Measurements from ENCODE around the gene ANKHD1. TPM values are rescaled to one million over a fixed set of nuclear protein-coding genes. Genes with fewer than 3 reads are reported as not detected.

Gene ANKHD1
- 10 to 100 TPM; 68.1 to 81.9 TPM for total RNA-seq

GRCh38 chr5:140401362-140402257 is at the start of gene ANKHD1:
Gene ANKHD1 (plus strand): TSS chr5:140401833. CDS start chr5:140401968, 135 bp downstream.

DNA sequence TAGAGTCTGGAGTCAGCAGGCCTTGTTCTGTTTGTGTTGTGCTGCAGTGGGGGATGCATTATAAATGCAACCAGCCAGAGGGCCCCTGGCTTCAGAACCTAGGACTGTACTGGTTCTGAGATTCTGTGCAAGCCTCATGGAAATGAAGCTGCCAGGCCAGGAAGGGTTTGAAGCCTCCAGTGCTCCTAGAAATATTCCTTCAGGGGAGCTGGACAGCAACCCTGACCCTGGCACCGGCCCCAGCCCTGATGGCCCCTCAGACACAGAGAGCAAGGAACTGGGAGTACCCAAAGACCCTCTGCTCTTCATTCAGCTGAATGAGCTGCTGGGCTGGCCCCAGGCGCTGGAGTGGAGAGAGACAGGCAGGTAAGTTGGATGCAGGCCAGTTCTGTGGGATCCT is 41.5 kb upstream of the ANKHD1 start, which contains the start of gene SLC4A9:
Gene SLC4A9 (plus strand): TSS at position 94 of the 400 bp plus-strand sequence. CDS start 43 bp downstream, at position 137.

DNA sequence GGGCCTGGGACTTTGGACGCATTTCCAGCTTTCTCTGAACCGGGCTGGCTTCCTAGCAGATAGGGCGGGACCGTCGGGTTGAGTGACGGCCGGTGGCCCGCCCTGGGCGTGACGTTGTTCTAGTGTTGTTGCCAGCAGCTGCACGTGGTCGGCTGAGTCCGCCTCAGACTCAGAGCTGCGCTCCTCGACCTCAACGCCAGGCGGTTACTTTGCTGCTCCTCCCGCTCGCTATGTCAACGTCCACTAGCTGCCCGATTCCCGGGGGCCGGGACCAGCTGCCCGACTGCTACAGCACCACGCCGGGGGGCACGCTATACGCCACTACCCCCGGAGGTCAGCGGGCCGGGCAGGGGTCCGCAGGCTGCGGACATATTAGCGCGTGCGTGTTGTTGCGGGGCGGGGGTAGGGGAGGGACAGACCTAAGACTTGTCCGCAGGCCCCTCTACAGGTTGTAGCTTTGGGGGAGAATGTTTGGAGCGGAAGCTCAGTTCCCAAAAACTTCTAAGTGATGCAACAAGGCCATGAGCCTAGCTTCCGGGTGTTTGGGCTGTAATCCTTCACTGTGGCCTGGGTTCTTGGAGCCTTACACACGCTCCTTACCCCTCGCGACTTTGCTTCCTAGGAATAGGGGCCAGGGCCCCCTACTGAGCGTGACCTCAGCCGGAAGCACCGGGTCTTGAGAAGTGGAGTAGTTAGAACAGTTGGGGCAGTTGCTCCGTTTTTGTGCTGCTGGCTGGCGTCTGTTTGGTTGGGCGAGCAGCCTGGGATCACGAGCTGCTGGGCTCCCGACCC is 146.1 kb downstream of the ANKHD1 start, which contains the start of gene EIF4EBP3:
Gene EIF4EBP3 (plus strand): TSS at position 155 of the 792 bp plus-strand sequence. CDS start 76 bp downstream, at position 231.

DNA sequence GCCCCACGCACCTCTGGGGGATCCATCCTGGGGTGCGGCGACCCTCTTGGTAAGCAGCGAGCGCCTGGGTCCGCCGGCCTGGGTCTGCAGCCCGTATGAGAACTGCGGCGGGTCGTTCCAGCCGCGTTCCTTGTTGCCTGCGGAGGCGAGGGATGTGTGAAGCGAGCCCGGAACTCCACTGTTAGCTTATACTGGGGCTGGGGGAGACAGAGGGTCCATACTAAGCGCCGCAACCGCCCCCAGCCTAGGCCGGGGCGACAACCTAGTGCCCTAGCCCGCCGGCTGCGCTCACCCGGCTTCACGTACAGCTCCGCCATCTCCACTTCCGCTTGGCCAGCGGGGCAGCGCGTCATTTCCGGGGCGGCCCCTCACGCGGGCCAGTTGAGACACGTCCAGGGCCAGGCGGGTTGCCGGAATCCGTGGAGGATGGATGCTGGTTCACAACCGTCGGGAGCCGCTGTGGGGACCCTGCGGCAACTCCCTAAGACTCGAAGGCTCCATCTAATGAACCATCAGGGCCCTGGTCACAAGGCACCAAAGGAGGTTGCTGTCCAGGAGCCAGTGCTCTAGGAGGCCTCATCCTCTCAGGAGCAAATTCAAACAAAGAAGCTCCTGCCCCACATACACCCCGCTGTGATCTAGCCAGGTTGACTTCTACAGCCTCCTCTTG is 155.6 kb downstream of the ANKHD1 start, which contains the start of gene SRA1:
Gene SRA1 (minus strand): TSS at position 338 of the 670 bp plus-strand sequence. CDS start 21 bp downstream, at position 317.

GRCh38 chr5:140564196-140565023 is 162.8 kb downstream of the ANKHD1 start, which contains the start of the genes APBB3 and SLC35A4:
Gene APBB3 (minus strand): TSS chr5:140564598. CDS start chr5:140564245, 353 bp downstream.
Gene SLC35A4 (plus strand): TSS chr5:140564828. CDS start chr5:140567170, 2,342 bp downstream.

Small RNA genes within 50 kb of the gene (small RNA-seq; reads per million reads assigned to genes)
- gene RF00279 (0 reads per million in 2 donors), gene RF00443 (0 reads per million in 2 donors), gene RNU4-14P (0 reads per million in 2 donors)

Other genes starting within 250 kb of the ANKHD1 start
- 10 to 100 TPM; 55.1 to 68.6 TPM for gene CYSTM1, start 226.6 kb upstream of the ANKHD1 start, total RNA-seq
- gene PFDN1, start 98.7 kb upstream of the ANKHD1 start, total RNA-seq: 10 to 100 TPM; 67.4 to 76.3 TPM
- 1 to 10 TPM; 3.1 to 5.7 TPM for gene HBEGF, start 55.2 kb upstream of the ANKHD1 start, total RNA-seq
- not detected for gene SLC4A9, start 41.6 kb upstream of the ANKHD1 start, total RNA-seq
- 1 to 10 TPM; 1.7 to 4.1 TPM for gene EIF4EBP3, start 145.8 kb downstream of the ANKHD1 start, total RNA-seq
- gene SRA1, start 155.6 kb downstream of the ANKHD1 start, total RNA-seq: 10 to 100 TPM; 20.6 to 43.0 TPM
- 10 to 100 TPM; 10.3 to 16.9 TPM for gene APBB3, start 162.8 kb downstream of the ANKHD1 start, total RNA-seq
- 10 to 100 TPM; 32.0 to 43.6 TPM for gene SLC35A4, start 163.0 kb downstream of the ANKHD1 start, total RNA-seq
- 1 to 10 TPM; 1.3 to 3.4 TPM for gene CD14, start 231.3 kb downstream of the ANKHD1 start, total RNA-seq
- 10 to 100 TPM; 12.7 to 14.8 TPM for gene TMCO6, start 237.6 kb downstream of the ANKHD1 start, total RNA-seq
- gene NDUFA2, start 245.8 kb downstream of the ANKHD1 start, total RNA-seq: 10 to 100 TPM; 41.6 to 48.0 TPM
- 10 to 100 TPM; 84.3 to 95.2 TPM for gene IK, start 246.0 kb downstream of the ANKHD1 start, total RNA-seq

Data from melanocyte of skin (primary cell).